NCI-H524 (cell line): ENCODE data around the gene NFU1.
"Not testable (repeated sequence)": the region's sequence is repeated elsewhere in the genome, so short reads cannot be mapped to it uniquely, and the experiment has no call there.

Experiments
- DNase-seq, 2 experiments: peaks; one replicate each; lab custom pipeline; 2025; lab: John Stamatoyannopoulos, UW

The NFU1 gene

DNA sequence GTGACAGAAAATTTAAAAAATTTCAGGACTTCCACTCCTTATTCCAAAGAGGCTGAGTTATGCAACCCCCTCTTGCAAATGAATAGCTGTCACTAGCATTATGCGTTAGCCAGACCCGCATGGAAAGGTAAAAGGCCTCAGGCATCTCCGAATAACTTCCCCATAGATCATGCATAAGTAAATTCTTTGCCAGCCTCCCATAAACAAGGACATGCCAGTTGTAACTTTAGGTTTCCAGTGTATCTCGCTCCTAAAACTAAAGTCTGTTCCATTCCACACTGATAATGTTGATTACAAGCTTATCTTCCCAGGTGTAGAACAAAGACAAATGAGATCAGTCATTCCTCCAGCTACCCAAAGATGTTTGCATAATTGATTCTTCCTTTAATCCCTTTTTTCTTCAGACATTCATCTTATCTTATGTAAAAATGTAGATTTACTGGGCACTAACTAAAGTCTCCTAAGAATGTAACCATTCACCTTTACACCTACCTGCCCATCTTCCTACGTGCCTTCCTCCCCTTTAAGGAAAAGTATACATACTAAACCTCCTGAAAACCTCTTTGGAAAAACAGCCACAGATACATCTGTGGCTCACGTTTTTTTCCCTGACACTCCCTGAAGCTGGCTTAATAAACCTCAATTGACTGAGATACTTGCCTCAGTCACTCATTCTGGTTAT is 13.6 kb upstream of the NFU1 start:
- no peak for DNase-seq

DNA sequence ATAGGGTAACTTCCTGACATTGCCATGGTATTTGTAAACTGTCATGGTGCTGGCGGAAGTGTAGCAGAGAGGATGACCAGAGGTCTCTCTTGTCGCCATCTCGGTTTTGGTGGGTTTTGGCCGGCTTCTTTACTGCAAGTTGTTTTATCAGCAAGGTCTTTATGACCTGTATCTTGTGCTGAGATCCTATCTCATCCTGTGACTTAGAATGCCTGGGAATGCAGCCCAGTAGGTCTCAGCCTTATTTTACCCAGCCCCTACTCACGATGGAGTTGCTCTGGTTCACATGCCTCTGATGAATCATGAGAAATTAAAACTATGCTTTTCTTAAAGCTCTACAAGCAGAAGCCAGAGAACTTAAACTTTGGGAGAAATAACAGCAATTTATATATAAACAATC is 12.7 kb upstream of the NFU1 start:
- no peak for DNase-seq

DNA sequence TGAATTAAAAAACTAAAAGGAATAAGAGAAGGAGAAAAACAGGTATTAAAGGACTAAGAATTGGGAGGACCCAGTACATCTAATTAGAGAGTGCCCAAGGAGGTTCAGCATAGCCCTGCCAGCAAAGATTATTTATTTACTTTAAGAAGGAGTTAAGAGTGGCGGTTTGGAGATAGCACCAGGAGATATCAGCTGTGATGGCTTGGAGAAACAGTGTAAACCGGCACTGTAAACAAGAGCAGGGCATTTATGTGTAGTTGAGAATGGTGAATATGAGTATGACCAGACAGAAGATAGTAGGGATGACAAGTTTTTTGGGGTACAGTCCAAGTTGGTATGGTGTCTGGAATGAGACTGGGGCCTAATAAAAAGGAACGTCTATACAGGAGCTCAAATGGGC is 6.4 kb upstream of the NFU1 start:
- not testable (repeated sequence) for DNase-seq

DNA sequence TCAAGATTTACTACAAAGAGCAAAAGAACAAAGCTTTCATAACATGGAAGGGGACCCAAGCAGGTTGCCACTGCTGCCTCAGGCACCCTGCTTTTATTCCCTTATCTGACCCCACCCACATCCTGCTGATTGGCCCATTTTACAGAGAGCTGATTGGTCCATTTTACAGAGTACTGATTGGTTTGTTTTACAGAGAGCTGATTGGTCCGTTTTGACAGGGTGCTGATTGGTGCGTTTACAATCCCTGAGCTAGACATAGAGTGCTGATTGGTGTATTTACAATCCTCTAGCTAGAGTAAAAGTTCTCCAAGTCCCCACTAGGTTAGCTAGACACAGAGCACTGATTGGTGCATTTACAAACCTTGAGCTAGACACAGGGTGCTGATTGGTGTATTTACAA is 2.3 kb upstream of the NFU1 start:
- not testable (repeated sequence) for DNase-seq

DNA sequence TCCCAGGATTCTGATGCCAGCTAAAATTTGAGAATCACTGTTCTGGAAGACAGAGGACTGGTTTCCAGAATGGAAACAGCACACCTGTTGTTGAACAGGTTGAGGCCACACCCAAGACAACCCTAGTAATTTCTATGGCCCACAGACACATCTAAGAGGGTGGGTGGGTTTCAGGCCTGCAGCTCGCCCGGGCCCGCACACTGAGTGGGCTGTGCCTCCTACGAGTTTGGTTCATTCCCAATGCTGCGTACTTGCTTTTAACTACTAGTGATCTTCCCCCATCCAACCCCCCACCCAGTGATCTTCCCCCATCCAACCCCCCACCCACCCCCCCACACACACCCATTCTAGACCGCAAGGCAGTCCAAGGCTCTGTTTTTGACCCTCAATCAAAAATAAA is 1.3 kb upstream of the NFU1 start:
- DNase-seq, result no peak

DNA sequence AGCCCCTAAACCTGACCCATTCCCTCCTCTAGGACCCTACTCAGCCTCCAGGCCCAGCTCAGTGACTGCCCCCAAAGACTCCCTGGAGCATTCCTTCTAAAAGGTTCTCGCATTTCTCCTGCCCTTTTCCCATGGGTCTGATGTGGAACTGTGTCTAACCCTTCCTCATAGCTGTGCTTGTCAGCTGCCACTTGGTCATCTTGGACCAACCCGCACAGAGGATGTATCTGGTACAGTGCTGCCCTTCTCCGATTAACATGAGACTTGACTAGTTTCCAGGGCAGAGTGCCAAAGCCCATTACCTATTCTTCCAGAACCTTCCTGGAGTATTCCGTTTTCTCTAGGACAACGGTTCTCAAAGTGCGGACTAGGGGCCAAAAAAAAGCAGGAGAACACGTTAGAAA is 518 bp upstream of the NFU1 start:
- peak in 1 of 2 experiments; percentile 37 for DNase-seq

DNA sequence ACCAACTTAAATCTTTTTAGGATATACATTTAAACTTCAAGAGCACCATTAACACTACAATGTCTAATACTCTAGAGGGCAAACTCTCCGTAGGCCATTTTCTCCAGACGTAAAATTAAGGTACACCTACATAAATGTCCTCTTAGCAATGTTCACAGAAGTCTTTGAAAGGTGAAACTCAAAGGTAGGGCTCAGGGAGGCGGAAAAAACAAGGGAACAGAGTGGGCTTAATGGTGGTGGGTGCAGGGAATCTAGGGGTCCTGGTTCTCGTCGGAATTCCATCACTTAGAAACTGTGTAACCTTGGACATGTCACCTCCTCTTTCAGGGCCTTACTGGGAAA is 668 bp downstream of the NFU1 start:
- no peak for DNase-seq

DNA sequence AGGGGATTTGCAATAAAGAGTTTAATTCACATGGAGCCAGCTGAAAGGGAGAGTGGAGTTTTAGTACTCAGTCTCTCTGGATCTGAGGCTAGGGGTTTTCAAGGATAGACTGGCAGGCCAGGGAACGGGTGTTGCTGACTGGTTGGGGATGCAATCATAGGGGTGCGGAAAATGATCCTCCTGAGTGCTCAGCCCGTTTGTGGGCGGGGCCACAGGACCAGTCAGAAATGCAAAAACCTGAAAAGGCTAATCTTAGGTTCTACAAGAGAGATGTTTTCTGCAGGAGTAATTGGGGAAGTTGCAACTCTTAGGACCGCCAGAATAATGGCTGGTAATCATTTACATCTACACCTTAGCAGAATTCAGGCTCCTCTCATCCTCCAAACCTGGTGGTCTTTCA is 2.5 kb downstream of the NFU1 start:
- no peak for DNase-seq

DNA sequence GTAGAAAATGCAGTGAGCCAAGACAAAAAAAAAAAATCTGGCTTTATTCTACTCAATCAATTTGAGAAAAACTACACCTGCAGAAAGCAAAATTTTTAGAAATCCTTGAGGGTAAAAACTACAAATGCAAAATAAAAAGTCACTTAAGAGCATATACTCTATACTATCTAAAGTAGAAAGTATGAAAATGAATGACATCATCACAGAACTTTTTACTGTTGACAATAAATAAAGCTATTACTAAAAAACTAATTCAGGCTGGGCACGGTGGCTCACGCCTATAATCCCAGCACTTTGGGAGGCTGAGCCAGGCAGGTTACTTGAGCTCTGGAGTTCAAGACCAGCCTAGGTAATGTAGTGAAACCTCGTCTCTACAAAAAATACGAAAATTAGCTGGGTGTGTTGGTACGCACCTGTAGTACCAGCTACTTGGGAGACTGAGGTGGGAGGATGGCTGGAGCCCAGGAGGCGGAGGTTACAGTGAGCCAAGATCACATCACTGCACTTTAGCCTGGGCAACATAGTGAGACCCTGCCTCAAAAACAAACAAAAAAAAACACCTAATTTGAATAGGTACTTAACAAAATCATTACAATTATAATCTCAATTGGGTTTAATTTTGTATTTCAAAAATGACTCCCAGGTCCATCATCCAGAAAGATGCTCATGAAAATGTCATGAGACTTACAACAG is 7.6 kb downstream of the NFU1 start:
- DNase-seq, result no peak

DNA sequence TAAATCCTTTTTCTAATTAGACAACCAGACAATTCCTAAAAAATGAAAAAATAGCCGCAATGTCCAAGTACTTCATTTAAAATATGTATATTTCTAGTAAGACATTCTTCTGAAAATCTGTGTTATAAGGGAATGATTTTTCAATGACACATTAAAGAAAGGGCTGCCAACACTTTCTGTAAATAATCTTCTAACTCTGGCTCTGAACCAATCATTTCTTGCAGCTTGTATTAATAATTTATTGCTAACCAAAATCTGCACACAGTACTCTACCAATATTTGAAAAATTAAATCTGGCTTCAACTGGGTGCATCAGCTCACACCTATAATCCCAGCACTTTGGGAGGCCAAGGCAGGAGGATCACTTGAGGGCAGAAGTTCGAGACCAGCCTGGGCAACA is 8.3 kb downstream of the NFU1 start:
- DNase-seq, result no peak

DNA sequence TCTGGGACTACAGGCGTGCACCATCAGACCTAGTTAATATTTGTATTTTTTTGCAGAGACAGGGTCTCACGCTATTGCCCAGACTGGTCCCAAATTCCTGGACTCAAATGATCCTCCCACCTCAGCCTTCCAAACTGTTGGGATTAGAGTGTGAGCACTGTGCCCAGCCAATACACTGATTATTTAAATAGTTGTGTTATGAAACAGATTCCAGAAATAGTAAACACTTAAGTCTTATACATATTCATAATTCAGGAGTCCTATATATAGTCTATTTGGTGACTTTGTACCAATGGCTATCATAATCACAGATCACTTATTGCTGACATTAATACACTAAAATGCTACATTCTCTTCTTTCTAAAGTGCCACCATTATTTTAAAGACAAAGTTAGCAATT is 12.8 kb downstream of the NFU1 start:
- no peak for DNase-seq

DNA sequence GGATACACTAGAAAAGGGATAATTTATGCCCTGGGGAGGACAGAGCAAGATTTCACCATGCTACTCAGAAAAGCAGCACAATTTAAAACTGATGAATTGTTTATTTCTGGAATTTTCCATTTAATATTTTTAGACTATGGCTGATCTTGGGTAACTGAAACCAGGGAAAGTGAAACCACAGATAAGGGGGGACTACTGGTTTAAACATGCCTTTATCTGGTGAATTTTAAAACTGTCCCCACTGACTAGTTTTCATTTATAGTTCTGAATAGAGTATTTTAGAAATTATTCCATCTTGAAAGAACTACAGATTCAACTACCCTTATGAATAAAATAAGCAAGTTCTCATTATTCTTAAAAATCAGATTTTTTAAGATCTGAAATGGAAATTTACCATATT is 15.0 kb downstream of the NFU1 start:
- no peak for DNase-seq

DNA sequence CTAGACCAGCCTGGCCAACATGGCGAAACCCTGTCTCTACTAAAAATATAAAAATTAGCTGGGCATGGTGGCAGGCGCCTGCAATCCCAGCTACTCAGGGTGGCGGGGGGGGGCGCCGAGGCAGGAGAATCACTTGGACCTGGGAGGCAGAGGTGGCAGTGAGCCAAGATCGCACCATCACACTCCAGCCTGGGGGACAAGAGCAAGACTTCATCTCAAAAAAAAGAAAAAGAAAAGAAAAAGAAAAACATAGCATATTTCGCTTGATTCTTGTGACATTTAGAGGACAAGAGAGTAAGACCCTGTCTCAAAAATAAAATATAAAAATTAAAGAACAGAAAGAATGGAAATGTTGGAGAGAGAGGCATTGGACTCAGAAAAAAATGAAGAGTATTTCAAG is 18.1 kb downstream of the NFU1 start:
- not testable (repeated sequence) for DNase-seq

DNA sequence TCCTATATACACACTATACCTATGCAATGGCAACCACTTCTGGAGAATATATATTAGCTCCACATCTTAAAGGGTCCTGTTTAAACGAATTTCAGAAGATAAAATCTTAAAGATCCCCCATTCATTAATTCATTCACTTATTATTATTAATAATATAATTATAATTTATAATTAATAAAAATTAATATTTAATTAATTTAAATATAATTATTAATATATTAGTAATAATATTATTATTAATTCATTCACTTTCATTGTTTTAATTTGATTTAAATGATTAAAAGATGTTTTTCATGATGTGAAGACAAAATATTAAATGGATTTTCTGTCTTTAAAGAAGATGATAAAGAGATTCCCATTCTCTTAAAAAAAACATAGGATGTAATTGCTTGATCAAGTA is 21.1 kb downstream of the NFU1 start:
- no peak for DNase-seq

DNA sequence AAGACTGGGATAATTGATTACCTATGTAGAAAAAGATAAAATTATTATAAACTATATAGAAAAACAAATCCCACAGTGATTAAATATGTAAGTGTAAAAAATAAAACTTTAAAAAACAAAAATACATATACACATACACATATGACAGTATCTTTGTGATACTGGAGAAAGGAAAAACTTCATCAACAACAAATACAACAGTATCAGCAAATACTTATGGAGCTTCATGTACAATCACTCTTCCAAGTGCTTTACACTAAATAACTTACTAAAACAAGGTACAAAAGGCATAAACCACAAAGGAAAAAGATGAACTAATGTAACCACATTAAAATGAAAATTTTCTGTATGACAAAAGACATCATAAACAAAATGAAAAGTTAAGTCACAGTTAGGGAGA is 26.1 kb downstream of the NFU1 start:
- no peak for DNase-seq

DNA sequence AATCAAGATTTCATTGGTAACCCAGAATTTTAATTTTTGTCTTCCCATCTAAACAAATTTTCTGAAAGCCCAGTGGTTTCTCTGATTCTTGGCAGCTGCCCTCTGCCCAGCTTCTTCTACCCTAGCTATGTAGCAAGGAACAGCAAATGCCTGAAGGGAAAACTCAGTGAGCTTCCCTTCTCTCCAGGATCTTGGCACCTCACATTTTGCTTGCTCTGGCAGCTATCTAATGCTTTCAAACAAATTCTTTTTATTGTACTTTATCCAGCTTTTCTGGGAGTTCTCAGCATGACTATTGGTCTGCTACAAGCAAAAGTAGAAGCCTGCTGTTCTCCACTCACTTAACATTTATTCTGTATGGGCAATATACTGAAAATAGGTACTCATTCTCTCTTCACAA is 31.9 kb downstream of the NFU1 start:
- DNase-seq, result no peak

DNA sequence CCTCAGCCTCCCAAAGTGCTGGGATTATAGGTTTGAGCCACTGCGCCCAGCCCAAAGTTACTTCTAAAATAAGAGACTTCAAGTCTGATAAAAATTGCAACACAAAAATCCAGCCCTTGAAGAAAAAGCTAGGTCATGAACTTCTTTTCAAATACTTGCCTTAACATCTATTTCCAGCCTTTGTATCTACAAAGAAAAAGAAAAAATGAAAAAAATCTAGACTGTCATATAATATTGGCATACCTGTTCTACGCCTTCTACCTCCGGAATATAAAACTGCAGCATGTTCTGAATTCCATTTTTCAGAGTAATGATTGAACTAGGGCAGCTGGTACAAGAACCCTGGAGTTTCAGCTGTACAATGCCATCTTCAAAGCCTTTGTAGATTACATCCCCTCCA is 37.1 kb downstream of the NFU1 start:
- no peak for DNase-seq

DNA sequence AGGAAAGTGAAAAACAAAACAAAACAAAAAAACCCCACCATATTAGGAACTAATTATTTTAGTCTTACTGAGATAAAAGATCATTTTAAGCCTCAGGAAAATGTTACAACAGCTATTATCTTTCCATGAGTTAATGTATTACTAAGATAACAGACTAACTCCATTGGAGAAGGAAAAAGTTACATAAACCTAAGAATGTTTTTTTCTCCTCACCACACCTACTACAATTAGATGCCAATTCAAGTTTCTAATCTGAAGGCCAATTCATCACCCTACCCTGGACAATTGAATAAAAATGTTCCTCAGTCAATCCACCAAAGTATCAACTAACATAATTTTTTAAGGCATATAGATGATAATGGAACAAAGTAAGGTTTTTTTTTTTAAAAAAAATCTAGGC is 40.0 kb downstream of the NFU1 start:
- no peak for DNase-seq

DNA sequence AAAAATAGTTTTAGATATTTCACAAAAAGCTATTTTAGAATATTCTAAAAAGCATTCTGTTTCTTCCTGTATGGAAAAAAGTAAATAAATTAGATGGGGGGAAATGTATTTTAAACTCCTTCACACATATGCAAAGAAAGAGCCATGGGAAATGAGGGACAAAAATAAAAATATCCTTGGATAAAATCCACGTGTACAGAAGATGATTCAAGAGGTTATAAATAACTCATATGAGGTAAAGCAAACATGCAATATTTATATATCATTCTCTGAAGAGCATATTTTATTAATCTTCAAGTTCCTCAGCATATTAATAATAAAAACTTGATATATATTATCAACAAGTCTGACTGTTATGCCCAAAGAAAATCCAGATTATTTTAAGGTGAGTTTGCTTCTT is 41.4 kb downstream of the NFU1 start:
- DNase-seq, result no peak

DNA sequence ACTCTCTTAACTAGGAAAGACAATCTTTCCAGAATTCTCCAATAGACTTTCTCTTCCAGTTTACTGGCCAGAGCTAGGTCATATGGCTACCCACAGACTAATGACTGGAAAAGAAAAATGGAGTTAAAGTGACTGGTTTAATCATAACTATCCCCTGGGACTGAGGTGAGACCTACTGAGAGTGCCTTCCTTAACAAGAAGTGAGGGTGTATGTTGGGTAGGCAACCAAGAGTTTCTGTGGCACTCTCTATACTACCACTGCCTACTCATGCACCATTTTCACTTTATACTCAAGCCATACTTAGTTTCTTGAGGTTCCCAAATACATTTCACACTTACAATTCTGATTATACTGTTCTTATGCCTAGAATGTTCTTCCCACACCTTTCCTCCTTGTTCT is 43.3 kb downstream of the NFU1 start:
- DNase-seq, result no peak

DNA sequence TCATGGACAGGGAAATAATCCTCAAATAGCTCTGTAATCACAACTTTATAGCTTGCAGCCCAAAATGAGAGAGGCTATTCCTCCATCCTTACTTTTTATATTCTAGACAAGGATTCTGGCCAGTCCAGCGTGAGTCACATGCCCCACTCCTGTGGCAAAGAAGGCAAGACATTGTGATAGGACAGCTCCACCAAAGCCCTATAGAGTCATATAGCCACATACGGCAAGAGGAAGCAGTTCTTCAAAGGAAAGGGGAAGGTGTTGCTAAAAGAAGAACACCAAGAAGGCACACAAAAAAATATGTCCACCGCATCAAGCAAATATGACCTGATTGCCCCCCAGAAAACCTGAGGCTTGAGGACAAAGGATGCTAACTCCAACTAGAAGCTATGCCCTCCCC is 46.8 kb downstream of the NFU1 start:
- no peak for DNase-seq

DNA sequence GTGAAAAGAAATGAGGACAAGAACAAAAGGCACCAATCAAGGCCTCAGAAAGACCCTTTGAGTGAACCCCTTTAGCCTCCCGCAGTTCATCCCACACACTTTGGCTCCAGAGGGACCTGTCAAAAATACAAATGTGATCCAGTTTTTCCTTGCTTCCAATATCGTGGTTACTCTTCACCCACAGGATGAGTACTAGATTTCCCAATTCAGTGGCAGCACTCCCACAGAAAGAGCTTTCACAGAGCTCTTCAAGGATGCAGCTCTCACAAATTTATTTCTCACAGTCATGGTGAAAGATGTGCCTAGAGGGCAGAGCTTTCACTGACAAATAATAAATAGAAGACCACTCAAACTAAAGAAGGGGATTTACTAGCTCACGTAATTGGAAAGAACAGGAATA is 47.2 kb downstream of the NFU1 start:
- no peak for DNase-seq

DNA sequence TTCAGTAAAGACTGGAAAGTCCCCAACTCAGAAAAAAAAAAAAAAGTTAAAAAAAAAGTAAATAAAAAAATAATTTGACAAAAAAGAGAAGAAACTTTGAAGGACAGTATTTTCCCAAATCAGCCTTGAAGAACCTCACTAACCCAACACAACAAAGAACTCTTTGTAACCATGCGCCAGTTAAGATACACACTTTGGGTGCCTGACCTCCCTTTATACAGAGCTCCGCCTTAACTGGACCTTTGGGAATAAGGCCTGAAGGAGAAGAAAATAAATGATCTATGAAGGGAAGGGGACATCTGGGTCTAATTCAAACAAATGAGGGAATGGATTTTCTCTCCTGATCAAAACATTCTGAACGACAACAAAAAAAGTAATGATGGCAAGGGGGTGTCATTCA is 48.0 kb downstream of the NFU1 start:
- no peak for DNase-seq

DNA sequence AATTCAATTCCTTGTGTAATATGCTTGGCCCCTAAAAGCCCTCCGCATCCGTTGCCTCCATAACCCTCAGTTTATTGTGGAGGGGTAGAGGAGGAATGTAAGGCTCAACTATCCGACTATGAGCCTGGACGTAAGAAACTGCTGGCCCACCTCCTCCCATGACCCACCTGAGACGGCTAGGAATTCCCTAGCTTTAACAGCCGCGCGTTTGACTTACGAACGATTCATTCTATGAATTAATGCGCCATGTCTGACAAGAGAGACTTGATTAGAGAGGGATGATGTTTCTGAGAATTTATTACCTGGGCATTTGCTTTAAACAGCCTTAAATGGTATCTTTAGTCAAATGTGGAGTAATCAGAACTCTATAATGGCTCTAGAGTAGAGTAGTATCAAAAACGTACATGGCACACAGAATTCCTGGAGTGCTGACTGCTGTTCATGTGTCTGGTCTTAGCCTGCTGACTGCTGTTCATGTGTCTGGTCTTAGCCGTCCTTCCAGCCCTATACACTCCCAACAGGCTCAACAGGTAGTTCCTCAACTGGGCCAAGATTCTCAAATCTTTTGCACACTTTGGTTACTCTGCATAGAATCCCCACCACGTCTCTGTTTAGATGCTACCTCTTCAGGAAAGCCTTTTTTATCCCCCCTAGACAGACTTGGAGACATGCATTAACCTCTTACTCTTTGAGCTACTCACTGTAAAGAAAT is 49.3 kb downstream of the NFU1 start:
- no peak for DNase-seq
